ENCODE results near the gene SLC2A4RG. TPM values are rescaled to one million over a fixed set of nuclear protein-coding genes. Genes with fewer than 3 reads are reported as not detected.

The SLC2A4RG gene
- total and polyA plus RNA-seq, 2 of the 13 experiments (the other 11 are each of a cell fraction or from before 2014, with no cell fraction given): 91.4 to 95.9 TPM

DNA sequence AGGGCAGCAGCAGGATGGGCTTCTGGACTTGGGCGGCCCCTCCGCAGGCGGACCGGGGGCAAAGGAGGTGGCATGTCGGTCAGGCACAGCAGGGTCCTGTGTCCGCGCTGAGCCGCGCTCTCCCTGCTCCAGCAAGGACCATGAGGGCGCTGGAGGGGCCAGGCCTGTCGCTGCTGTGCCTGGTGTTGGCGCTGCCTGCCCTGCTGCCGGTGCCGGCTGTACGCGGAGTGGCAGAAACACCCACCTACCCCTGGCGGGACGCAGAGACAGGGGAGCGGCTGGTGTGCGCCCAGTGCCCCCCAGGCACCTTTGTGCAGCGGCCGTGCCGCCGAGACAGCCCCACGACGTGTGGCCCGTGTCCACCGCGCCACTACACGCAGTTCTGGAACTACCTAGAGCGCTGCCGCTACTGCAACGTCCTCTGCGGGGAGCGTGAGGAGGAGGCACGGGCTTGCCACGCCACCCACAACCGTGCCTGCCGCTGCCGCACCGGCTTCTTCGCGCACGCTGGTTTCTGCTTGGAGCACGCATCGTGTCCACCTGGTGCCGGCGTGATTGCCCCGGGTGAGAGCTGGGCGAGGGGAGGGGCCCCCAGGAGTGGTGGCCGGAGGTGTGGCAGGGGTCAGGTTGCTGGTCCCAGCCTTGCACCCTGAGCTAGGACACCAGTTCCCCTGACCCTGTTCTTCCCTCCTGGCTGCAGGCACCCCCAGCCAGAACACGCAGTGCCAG is 42.8 kb upstream of the SLC2A4RG start, which contains the start of gene TNFRSF6B (continued):
- TF ChIP-seq, protein P1, sequence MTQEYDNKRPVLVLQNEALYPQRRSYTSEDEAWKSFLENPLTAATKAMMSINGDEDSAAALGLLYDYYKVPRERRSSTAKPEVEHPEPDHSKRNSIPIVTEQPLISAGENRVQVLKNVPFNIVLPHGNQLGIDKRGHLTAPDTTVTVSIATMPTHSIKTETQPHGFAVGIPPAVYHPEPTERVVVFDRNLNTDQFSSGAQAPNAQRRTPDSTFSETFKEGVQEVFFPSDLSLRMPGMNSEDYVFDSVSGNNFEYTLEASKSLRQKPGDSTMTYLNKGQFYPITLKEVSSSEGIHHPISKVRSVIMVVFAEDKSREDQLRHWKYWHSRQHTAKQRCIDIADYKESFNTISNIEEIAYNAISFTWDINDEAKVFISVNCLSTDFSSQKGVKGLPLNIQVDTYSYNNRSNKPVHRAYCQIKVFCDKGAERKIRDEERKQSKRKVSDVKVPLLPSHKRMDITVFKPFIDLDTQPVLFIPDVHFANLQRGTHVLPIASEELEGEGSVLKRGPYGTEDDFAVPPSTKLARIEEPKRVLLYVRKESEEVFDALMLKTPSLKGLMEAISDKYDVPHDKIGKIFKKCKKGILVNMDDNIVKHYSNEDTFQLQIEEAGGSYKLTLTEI (CRISPR knock-in tag; conservative IDR thresholded peaks at IDR 0.05): no peak
- TF ChIP-seq ZNF460 (CRISPR knock-in tag; IDR thresholded peaks at IDR 0.05; ENCODE audit: borderline replicate concordance) (no peak), CBFB (CRISPR knock-in tag; IDR thresholded peaks at IDR 0.05) (peak; percentile 75; the same call in 1 of the 2 replicates), TARDBP (CRISPR knock-in tag; IDR thresholded peaks at IDR 0.05) (no peak), HNRNPK (IDR thresholded peaks at IDR 0.05; ENCODE audit: low read depth, low read length, poor library complexity, severe bottlenecking) (peak; percentile 88), ZNF564 (CRISPR knock-in tag; IDR thresholded peaks at IDR 0.05) (no peak), ZNF749 (CRISPR knock-in tag; IDR thresholded peaks at IDR 0.05; ENCODE audit: borderline replicate concordance) (peak; percentile 1), SCMH1 (CRISPR knock-in tag; IDR thresholded peaks at IDR 0.05; ENCODE audit: borderline replicate concordance) (no peak), ZSCAN20 (CRISPR knock-in tag; IDR thresholded peaks at IDR 0.05; ENCODE audit: borderline replicate concordance) (0 out of 2 replicates have a peak, but pooled peaks have one; percentile 42), DPF2 (CRISPR knock-in tag; IDR thresholded peaks at IDR 0.05; ENCODE audit: borderline replicate concordance, low read depth) (no peak), HOXA5 (CRISPR knock-in tag; IDR thresholded peaks at IDR 0.05) (no peak), ZFX (CRISPR knock-in tag; IDR thresholded peaks at IDR 0.05; ENCODE audit: low read depth) (peak; percentile 41), ADNP (CRISPR knock-in tag; IDR thresholded peaks at IDR 0.05) (no peak), FOXK1 (CRISPR knock-in tag; IDR thresholded peaks at IDR 0.05; ENCODE audit: borderline replicate concordance, low read depth) (no peak), ZNF569 (CRISPR knock-in tag; IDR thresholded peaks at IDR 0.05; ENCODE audit: borderline replicate concordance) (no peak), ZNF674 (CRISPR knock-in tag; IDR thresholded peaks at IDR 0.05; ENCODE audit: low read depth) (0 out of 2 replicates have a peak, but pooled peaks have one; percentile 82), YEATS2 (CRISPR knock-in tag; IDR thresholded peaks at IDR 0.05; ENCODE audit: borderline replicate concordance) (0 out of 2 replicates have a peak, but pooled peaks have one; percentile 18), ZNF614 (CRISPR knock-in tag; IDR thresholded peaks at IDR 0.05; ENCODE audit: borderline replicate concordance) (no peak), MED8 (CRISPR knock-in tag; IDR thresholded peaks at IDR 0.05; ENCODE audit: insufficient replicate concordance) (peak; percentile 65), ZIK1 (CRISPR knock-in tag; IDR thresholded peaks at IDR 0.05; ENCODE audit: borderline replicate concordance, low read depth) (0 out of 2 replicates have a peak, but pooled peaks have one; percentile 28)
- TF ChIP-seq, protein P2, sequence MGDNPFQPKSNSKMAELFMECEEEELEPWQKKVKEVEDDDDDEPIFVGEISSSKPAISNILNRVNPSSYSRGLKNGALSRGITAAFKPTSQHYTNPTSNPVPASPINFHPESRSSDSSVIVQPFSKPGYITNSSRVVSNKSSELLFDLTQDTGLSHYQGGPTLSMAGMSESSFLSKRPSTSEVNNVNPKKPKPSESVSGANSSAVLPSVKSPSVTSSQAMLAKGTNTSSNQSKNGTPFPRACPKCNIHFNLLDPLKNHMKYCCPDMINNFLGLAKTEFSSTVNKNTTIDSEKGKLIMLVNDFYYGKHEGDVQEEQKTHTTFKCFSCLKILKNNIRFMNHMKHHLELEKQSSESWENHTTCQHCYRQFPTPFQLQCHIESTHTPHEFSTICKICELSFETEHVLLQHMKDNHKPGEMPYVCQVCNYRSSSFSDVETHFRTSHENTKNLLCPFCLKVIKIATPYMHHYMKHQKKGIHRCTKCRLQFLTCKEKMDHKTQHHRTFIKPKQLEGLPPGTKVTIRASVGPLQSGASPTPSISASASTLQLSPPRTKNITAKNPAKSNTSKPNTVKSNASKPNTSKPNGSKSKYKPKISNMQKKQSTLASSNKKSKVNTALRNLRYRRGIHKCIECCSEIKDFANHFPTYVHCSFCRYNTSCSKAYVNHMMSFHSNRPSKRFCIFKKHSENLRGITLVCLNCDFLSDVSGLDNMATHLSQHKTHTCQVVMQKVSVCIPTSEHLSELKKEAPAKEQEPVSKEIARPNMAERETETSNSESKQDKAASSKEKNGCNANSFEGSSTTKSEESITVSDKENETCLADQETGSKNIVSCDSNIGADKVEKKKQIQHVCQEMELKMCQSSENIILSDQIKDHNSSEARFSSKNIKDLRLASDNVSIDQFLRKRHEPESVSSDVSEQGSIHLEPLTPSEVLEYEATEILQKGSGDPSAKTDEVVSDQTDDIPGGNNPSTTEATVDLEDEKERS (CRISPR knock-in tag; IDR thresholded peaks at IDR 0.05): peak; percentile 88
- TF ChIP-seq, protein P3, sequence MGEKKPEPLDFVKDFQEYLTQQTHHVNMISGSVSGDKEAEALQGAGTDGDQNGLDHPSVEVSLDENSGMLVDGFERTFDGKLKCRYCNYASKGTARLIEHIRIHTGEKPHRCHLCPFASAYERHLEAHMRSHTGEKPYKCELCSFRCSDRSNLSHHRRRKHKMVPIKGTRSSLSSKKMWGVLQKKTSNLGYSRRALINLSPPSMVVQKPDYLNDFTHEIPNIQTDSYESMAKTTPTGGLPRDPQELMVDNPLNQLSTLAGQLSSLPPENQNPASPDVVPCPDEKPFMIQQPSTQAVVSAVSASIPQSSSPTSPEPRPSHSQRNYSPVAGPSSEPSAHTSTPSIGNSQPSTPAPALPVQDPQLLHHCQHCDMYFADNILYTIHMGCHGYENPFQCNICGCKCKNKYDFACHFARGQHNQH (CRISPR knock-in tag; IDR thresholded peaks at IDR 0.05): no peak

Data from HepG2 (cell line).